ENCODE results near the gene ATP2C2. TPM values are rescaled to one million over a fixed set of nuclear protein-coding genes. Genes with fewer than 3 reads are reported as not detected.

The ATP2C2 gene
- total RNA-seq, 1 experiment from 2014 or later: not detected

DNA sequence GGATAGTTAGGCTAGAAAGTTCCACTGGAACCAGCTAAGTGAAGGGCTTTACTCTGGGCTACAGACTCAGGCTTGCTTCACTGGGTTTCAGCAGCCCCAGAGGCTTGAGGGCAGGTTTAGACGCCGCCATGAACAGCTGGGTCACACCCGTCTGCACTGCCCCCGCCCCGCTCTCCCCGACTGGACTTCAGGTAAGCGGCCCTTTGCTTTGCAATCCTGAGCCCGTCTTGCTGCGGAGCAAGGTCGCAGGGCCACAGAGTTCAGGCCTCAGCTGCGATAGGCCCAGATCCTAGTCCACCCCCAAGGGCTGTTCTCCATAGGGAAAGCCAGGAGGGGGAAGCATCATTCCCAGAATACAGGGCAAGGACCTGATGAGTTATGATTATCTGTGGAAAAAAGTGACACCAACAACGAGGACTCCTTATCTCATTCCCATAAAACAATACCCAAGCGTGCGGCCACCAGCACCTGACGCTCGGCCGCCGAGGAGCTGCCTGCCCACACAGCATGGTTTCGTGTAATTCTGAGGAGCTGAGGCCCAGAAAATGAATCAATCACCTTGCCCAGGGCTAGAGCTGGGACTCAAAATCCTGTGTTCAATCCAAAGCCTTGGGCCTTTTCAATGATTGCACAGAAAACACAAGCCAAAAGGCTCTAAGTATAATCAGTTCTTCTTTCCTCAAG, 115.7 kb downstream of the ATP2C2 start:
- BruUV-seq (replicated peaks): no TSS peak
- no peaks in the 10 kb centered on the region for H3K4me1 ChIP-seq (ENCODE audit: insufficient read depth, low read length, poor library complexity, severe bottlenecking)
- intact Hi-C loops (cut with micrococcal nuclease; ENCODE audit: unreplicated experiment): loop anchor here (1.0 kb wide), 1 partner anchor 207 kb away; no protein-coding TSS in a partner anchor
- H3K27ac ChIP-seq (ENCODE audit: low read depth, low read length, poor library complexity, severe bottlenecking): no peak overlapping the region
- POLR2A ChIA-PET (ENCODE audit: low non-redundant PET): no interaction called here
- no peaks in the 10 kb centered on the region for H3K36me3 ChIP-seq (ENCODE audit: insufficient read depth, low read length, poor library complexity, severe bottlenecking)
- no peak overlapping the region for H3K4me3 ChIP-seq (ENCODE audit: low read depth, low read length, poor library complexity, severe bottlenecking)
- no peaks in the 10 kb centered on the region for H3K27me3 ChIP-seq (replicated peaks; ENCODE audit: insufficient read depth, low read depth, low read length, poor library complexity)
- DNase-seq (ENCODE audit: low spot score): no peak
- no peak for TF ChIP-seq EZH2 (IDR thresholded peaks at IDR 0.05; ENCODE audit: borderline replicate concordance, low read depth, low read length, poor library complexity, severe bottlenecking)
- TF ChIP-seq, protein P1, sequence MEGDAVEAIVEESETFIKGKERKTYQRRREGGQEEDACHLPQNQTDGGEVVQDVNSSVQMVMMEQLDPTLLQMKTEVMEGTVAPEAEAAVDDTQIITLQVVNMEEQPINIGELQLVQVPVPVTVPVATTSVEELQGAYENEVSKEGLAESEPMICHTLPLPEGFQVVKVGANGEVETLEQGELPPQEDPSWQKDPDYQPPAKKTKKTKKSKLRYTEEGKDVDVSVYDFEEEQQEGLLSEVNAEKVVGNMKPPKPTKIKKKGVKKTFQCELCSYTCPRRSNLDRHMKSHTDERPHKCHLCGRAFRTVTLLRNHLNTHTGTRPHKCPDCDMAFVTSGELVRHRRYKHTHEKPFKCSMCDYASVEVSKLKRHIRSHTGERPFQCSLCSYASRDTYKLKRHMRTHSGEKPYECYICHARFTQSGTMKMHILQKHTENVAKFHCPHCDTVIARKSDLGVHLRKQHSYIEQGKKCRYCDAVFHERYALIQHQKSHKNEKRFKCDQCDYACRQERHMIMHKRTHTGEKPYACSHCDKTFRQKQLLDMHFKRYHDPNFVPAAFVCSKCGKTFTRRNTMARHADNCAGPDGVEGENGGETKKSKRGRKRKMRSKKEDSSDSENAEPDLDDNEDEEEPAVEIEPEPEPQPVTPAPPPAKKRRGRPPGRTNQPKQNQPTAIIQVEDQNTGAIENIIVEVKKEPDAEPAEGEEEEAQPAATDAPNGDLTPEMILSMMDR (conservative IDR thresholded peaks at IDR 0.05; ENCODE audit: low read depth, low read length): no peak
- CTCF ChIA-PET: interaction anchor here (0.8 kb wide), 1 partner anchor 399 kb away, joined by 3 read pairs; no protein-coding TSS in a partner anchor
- H3K9me3 ChIP-seq (ENCODE audit: low read depth, low read length, poor library complexity, severe bottlenecking): no peaks in the 10 kb centered on the region

- intact Hi-C loops (cut with micrococcal nuclease; ENCODE audit: unreplicated experiment): loop anchor here (1.0 kb wide), 1 partner anchor 207 kb away; no protein-coding TSS in a partner anchor
- H3K27ac ChIP-seq (ENCODE audit: low read depth, low read length, poor library complexity, severe bottlenecking): no peak overlapping the region
- peak; percentile 33 for DNase-seq (ENCODE audit: low spot score)
- no TSS peak for BruUV-seq (replicated peaks)
- no peaks in the 10 kb centered on the region for H3K9me3 ChIP-seq (ENCODE audit: low read depth, low read length, poor library complexity, severe bottlenecking)
- H3K4me3 ChIP-seq (ENCODE audit: low read depth, low read length, poor library complexity, severe bottlenecking): no peak overlapping the region
- CTCF ChIA-PET: interaction anchor here (0.8 kb wide), 1 partner anchor 400 kb away, joined by 3 read pairs; no protein-coding TSS in a partner anchor
- H3K27me3 ChIP-seq (replicated peaks; ENCODE audit: insufficient read depth, low read depth, low read length, poor library complexity): no peaks in the 10 kb centered on the region
- H3K36me3 ChIP-seq (ENCODE audit: insufficient read depth, low read length, poor library complexity, severe bottlenecking): no peaks in the 10 kb centered on the region
- POLR2A ChIA-PET (ENCODE audit: low non-redundant PET): no interaction called here
- TF ChIP-seq, protein P1 (conservative IDR thresholded peaks at IDR 0.05; ENCODE audit: low read depth, low read length): peak; percentile 75
- TF ChIP-seq EZH2 (IDR thresholded peaks at IDR 0.05; ENCODE audit: borderline replicate concordance, low read depth, low read length, poor library complexity, severe bottlenecking): no peak
- no peaks in the 10 kb centered on the region for H3K4me1 ChIP-seq (ENCODE audit: insufficient read depth, low read length, poor library complexity, severe bottlenecking)
These were observed 116.4 kb downstream of the ATP2C2 start for GRCh38 chr16:84484579-84485254.

DNA sequence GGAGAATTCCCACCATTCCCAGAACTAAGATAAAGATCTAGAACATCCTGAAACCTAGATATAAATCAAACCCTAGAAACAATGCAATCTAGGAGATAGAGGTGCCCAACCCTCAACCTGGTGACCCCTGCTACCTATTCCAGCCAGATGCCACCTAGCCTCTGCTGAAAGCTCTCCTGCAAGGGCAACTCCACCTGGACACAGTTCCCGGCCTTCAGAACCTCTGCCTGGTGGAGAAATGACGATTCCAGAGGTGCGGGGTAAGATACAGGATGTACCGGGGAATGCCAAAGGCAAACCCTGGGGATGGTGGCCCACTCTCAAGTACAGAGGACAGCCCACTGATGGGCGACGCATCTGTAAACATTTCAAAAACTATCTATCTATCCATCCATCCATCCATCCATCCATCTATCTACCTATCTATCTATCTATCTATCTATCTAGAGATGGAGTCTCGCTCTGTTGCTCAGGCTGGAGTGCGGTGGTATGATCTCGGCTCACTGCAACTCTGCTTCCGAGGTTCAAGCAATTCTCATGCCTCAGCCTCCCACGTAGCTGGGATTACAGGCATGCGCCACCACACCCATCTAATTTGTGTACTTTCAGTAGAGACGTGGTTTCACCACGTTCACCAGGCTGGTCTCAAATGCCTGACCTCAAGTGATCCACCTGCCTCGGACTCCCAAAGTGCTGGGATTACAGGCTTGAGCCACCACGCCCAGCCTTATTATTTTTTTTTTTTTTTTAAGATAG, 117.1 kb downstream of the ATP2C2 start:
- Histone ChIP-seq H3K27ac (ENCODE audit: low read depth, low read length, poor library complexity, severe bottlenecking) (no peak overlapping the region), H3K36me3 (ENCODE audit: insufficient read depth, low read length, poor library complexity, severe bottlenecking) (no peaks in the 10 kb centered on the region), H3K9me3 (ENCODE audit: low read depth, low read length, poor library complexity, severe bottlenecking) (no peaks in the 10 kb centered on the region), H3K27me3 (replicated peaks; ENCODE audit: insufficient read depth, low read depth, low read length, poor library complexity) (no peaks in the 10 kb centered on the region), H3K4me1 (ENCODE audit: insufficient read depth, low read length, poor library complexity, severe bottlenecking) (no peaks in the 10 kb centered on the region), H3K4me3 (ENCODE audit: low read depth, low read length, poor library complexity, severe bottlenecking) (no peak overlapping the region)
- DNase-seq (ENCODE audit: low spot score): no peak
- BruUV-seq (replicated peaks): no TSS peak
- intact Hi-C loops (cut with micrococcal nuclease; ENCODE audit: unreplicated experiment): no loop called here
- ChIA-PET CTCF (no interaction called here), POLR2A (ENCODE audit: low non-redundant PET) (no interaction called here)
- TF ChIP-seq, protein P1 (conservative IDR thresholded peaks at IDR 0.05; ENCODE audit: low read depth, low read length): no peak
- no peak for TF ChIP-seq EZH2 (IDR thresholded peaks at IDR 0.05; ENCODE audit: borderline replicate concordance, low read depth, low read length, poor library complexity, severe bottlenecking)
